GM18868 (cell line): ENCODE measurements around the gene SZT2.

ENCODE experiments used
- ATAC-seq: cut with Tn5 transposase; IDR thresholded peaks from one replicate; pipeline ENCODE4 v1.9.1; 2021; ENCODE audit warnings: mild to moderate bottlenecking, moderate library complexity; ENCODE audit not compliant: unreplicated experiment

SZT2 gene

GRCh38 chr1:43421976-43422750, 32.5 kb downstream of the SZT2 start:
- no peak for ATAC-seq

GRCh38 chr1:43422995-43423671, 33.4 kb downstream of the SZT2 start:
- no peak for ATAC-seq

GRCh38 chr1:43423672-43424550, 34.2 kb downstream of the SZT2 start:
- ATAC-seq: no peak

- no peak for ATAC-seq
Observed at GRCh38 chr1:43425045-43425444, 35.3 kb downstream of the SZT2 start.

DNA sequence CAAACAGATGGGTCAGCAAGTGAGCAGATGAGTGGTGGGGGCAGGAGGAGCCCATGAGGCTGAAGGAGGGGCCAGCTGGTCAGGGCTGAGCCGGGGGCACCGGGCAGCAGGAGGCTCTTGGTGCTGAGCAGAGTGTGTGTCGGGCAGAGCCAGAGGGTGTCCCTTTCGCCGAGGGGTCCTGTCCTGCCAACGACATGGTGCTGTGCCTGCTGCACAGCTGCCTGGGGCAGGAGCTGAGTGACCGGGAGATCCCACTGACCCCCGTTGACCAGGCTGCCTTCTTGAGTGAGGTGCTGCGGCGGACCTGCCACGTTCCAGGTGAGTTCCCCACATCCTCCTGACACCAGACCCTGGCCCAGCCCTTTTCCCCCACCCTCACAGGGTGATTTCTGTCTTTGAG, 36.5 kb downstream of the SZT2 start:
- no peak for ATAC-seq

GRCh38 chr1:43427524-43427923, 37.8 kb downstream of the SZT2 start:
- no peak for ATAC-seq

DNA sequence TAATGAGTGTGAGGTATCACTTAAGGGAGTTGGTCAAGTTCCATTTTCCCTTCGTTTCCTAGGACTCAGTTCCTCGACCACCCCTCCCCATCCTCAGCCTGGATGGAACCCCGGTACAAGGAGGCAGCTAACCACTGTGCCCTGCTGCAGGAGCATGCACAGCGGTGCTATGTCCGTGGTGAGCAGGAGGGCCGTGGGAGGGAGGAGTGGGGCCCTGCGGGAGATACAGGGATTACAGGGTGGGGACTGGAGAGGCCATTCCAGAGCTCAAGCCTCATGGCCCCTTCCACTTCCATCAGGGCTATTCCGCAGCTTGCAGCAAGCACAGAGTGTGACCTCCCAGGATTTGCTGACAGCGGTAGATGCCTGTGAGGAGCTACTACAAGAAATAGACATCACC, 38.2 kb downstream of the SZT2 start:
- no peak for ATAC-seq

DNA sequence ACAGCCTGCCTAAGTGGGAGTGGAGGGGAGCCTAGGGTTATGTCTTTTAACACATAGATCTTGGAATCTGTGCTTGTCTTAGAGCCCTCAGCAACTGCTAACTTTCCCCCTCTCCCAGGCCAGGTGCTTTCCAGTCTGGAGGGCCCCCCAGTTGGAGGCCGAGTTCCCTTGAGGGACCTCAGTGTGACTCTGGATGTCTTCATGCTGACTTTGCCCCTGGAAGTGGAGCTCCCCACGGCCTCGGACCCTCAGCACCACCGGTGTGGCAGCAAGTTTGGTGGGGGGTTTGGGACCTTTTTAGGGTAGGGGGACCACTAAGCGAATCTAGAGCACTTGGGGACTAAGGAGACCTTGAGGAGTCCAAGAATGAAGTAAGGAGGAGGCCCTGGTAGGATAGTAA, 41.1 kb downstream of the SZT2 start:
- no peak for ATAC-seq

- no peak for ATAC-seq
Observed at GRCh38 chr1:43431676-43432075, 42.0 kb downstream of the SZT2 start.

DNA sequence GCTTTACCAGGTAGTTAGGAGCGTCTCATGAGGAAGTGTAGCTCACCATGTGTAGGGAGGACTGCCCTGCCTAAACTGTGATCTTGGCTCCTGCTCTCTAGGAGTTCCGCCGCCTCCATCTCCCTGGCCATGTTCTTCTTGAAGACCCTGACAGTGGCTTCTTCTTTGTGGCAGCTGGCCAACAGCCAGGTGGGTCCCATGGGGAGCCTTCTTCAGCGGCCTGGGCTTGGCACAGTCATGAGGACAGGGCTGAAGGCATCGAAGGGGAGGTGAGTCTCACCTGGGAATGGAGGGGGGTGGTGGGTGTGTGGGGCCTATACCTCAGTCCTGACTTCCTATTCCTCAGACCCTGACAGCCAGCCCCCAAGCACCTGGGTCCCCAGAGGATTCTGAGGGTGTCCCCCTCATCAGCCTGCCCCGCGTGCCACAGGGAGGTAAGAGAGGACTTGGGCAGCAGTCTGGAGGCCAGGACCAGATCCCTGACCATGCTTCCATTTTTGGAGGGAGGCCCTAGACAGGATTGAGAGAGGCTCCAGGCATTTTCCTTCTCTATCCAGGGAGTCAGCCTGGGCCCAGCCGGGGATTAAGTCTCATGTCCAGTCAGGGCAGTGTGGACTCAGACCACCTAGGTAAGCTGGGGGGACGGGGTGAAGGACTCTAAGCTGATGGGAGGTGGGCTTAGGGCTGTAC, 42.6 kb downstream of the SZT2 start:
- no peak for ATAC-seq

- ATAC-seq: no peak
Observed at GRCh38 chr1:43432907-43433306, 43.2 kb downstream of the SZT2 start.

- no peak for ATAC-seq
Observed at GRCh38 chr1:43434256-43434655, 44.6 kb downstream of the SZT2 start.

DNA sequence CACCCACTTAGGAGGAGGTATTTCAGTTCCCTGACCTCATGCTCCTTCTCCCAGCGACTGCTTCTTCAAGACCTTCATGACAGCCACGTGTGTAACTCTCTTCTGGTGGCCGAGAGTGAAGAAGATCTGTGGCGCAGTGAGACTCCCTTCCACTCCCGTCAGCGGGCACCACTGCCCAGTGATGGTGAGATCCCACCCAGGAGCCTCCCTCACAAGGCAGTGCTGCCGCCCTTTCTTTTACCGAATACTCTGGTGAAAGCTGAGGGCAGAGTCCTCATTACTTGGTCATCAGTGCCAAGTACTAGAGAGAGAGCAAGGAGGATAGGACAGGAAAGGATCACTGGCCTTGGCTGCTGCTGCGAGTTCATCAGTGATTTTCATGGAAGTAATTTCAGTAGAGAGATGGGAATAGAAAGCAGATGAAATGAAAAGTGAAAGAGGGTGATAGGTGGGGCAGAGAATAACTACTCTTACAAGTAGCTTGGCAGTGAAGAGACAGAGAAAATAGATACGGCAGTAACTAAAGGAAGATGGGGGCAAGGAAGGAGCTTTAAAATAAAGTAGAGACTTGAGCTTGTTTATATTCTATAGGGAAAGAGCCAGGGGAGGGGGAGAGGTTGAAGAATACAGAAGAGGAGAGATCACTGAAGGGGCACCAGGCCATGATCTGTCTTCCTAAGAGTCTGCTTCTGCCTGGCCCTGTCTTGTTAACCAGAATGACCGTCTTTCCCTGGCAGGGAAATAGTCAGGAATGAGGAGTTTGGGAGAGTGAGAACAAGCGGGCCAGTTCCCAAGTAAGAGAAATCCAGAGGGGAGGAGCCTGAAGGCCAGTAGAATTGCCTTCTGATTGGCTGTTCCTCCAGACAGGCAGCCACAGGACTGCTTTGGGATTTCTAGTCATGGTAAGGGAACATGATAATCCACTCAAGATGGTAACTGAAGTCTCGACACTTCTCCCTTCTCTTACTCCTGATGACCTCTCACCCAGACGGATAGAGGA, 45.7 kb downstream of the SZT2 start:
- ATAC-seq: no peak

DNA sequence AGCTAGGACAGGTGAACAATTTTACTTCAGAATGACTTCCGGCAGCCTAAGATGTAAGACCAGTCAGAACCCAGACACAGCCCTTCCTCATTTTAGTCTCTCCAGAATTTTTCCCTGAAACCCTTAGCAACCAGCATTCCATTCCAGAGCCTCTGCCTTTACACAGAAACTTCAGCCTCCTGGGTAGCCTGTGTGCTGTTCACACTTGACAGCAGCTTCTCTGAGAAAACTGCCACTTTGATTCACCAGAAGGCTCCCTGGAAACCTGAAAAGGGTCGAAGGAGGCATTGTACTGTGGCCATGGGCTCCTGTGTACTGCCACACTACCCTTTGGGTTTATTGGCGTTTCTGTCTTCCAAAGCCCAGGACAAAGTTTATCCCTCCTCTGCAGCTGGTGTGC, 46.7 kb downstream of the SZT2 start:
- no peak for ATAC-seq

DNA sequence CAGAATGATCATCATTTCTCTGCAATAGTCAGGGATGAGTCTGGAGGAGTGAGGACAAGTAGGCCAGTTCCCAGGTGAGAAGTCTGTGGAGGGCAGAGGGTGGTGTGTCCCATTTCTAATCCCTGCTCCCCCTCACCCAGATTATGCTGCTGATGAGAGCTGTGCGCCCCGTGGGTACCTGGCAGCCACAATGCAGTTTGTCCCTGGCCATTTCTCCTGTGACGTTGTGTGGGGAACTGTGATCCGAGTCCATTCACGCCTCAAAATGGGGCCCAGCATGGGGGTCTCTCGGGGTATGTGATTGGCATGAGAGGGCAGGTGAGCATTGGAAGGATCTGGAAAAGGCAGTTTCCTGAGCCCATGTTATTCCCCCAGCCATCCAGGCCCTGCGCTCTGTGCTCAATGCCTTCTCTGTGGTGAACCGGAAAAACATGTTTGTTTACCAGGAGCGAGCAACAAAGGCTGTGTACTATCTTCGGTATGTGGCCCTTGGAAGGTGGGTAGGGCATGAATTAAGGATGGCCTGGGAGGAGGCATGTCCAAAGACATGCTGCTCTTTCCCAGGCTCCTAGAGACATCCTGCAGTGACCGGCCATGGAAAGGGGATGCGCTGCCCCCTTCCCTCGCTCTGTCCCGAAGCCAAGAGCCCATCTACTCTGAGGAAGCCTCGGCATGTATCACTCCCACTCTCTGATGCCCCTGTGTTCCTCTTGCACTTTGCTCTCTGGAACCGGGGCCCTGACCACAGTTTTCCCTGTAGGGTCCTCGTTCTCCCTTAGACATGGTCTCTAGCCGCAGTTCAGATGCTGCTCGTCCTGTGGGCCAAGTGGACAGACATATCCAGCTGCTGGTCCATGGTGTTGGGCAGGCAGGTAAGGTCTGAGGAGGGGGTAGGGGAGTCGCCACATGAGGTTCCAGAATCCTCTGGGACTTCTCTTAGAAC, 47.6 kb downstream of the SZT2 start:
- no peak for ATAC-seq

DNA sequence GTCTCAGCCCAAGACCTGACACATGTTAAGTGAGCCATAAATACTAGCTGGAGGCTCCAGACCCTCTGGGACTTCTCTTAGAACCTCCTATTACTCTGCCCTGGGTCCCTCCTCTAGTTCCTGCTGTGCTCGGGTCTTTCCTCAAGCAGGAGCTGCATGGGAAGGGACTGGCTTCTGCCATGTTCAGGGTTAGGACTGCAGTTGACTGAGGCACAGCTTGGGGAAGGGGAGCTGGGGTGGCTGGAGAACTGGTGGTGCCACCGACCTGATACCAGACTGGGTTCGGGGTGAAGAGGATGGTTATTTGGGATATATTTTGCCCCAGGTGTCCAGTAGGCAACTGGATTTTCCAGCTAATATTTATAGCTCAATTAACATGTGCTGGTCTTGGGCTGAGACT, 48.3 kb downstream of the SZT2 start:
- ATAC-seq: no peak

- ATAC-seq: no peak
Observed at GRCh38 chr1:43438576-43438952, 48.9 kb downstream of the SZT2 start.

DNA sequence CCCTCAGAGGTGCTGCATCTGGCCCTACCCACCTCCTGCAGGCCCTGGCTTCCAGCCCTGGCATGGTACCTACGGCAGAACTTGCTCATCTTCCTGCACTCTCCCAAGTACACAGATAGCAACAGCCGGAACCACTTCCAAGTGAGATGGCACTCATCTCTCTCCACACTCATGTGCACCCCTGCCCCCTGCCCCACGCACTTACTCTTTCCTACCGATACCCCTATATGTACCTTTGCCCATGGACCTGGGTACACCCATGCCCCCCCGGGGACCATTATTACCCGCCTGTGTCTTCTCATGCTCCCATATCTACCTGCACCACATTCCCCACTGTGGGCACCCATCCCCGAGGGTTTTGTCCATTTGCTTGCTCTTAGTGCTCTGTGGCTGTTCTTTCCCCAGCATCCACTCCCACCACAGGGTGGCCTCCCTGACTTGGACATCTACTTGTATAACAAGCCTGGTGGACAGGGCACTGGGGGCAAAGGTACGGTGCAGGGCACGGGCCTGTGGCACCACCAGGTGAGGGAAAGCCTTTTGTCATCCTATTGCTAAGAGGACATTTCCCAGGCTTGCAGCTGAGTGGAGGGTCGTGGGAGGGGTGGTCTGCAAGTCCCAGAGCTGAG, 49.4 kb downstream of the SZT2 start:
- ATAC-seq: no peak
